ENCODE measurements around the gene MT4.

- no peak for TF ChIP-seq ZNF384 (IDR thresholded peaks at IDR 0.05)
- TF ChIP-seq ARNT (IDR thresholded peaks at IDR 0.05): no peak
- TF ChIP-seq TARDBP (IDR thresholded peaks at IDR 0.05): no peak
- no peak for TF ChIP-seq FOXM1 (IDR thresholded peaks at IDR 0.05; ENCODE audit: borderline replicate concordance)
- no peak for TF ChIP-seq BHLHE40 (IDR thresholded peaks at IDR 0.05; ENCODE audit: borderline replicate concordance)
- no peak for TF ChIP-seq PKNOX1 (IDR thresholded peaks at IDR 0.05)
- no peak for TF ChIP-seq L3MBTL2 (conservative IDR thresholded peaks at IDR 0.05)
- TF ChIP-seq FOXA1 (IDR thresholded peaks at IDR 0.05): no peak
- no peak for TF ChIP-seq ELF4 (IDR thresholded peaks at IDR 0.05)
- no peak for TF ChIP-seq SP1 (IDR thresholded peaks at IDR 0.05)
- TF ChIP-seq HDGF (IDR thresholded peaks at IDR 0.05; ENCODE audit: borderline replicate concordance): no peak
Observed at GRCh38 chr16:56615353-56615752, 50.5 kb downstream of the MT4 start.
